GM19468 (cell line): Measurements from ENCODE around the gene STK32B.

Experiments used
- ATAC-seq: cut with Tn5 transposase; IDR thresholded peaks from one replicate; pipeline ENCODE4 v1.9.1; 2021; ENCODE audit warnings: mild to moderate bottlenecking, moderate library complexity, moderate number of reproducible peaks; ENCODE audit not compliant: unreplicated experiment; ENCODE audit errors: extremely low read depth

Gene STK32B

GRCh38 chr4:5539584-5539983, 488.3 kb downstream of the STK32B start:
- no peak for ATAC-seq

- ATAC-seq: no peak
Observed at GRCh38 chr4:5541169-5541568, 489.9 kb downstream of the STK32B start.

- no peak for ATAC-seq
Observed at GRCh38 chr4:5543681-5544080, 492.4 kb downstream of the STK32B start.

- no peak for ATAC-seq
Observed at GRCh38 chr4:5544762-5545161, 493.5 kb downstream of the STK32B start.

GRCh38 chr4:5545271-5545670, 494.0 kb downstream of the STK32B start:
- ATAC-seq: no peak

- ATAC-seq: no peak
Observed at GRCh38 chr4:5547651-5548249, 496.5 kb downstream of the STK32B start.
